B cell (primary cell): Measurements from ENCODE around the gene TPO.

ENCODE experiments used
- EZH2 ChIP-seq: IDR thresholded peaks from 2 replicates; pipeline ENCODE4 v1.6.1; 2012; ENCODE audit warnings: borderline replicate concordance, low read depth, mild to moderate bottlenecking, moderate library complexity, low read length; ENCODE audit not compliant: insufficient read depth, poor library complexity, severe bottlenecking
- TF ChIP-seq, protein P1 (sequence below): fragments of 200-600 bp; IDR thresholded peaks from one replicate; pipeline ENCODE4 v1.8.0; 2022; ENCODE audit warnings: antibody characterized with exemption, mild to moderate bottlenecking

DNA sequence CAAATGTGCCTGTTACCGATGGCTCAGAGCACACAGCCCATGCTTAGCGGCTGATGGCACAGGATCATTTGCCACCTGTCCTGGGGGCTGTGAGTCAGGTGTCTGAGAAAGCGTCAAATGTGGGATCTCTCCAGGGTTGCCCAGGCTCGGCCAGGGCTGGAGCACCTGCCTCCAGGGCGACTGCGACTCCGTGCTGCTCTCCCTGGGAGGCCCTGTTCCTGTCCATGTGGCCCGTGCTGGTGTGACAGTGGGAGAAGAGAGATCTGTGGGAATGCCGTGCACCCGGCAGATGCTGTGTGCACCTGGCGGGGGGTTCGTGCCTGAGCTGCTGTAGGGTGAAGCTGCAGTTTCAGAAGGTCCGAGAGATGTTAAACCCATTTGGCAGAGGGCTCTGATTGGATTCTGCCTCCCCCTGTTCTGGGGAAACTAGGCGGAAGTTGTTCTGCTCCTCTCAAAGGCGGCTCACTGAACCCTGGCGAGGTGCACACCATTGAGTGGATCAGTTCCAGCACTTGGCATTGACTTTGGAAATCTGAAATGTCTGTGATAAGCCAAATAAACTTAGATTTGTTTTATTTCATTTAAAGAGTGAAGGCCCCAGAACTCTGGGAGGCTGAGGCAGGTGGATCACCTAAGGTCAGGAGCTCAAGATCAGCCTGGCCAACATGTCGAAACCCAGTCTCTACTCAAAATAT lies 34.7 kb upstream of the TPO start:
- TF ChIP-seq, protein P1, sequence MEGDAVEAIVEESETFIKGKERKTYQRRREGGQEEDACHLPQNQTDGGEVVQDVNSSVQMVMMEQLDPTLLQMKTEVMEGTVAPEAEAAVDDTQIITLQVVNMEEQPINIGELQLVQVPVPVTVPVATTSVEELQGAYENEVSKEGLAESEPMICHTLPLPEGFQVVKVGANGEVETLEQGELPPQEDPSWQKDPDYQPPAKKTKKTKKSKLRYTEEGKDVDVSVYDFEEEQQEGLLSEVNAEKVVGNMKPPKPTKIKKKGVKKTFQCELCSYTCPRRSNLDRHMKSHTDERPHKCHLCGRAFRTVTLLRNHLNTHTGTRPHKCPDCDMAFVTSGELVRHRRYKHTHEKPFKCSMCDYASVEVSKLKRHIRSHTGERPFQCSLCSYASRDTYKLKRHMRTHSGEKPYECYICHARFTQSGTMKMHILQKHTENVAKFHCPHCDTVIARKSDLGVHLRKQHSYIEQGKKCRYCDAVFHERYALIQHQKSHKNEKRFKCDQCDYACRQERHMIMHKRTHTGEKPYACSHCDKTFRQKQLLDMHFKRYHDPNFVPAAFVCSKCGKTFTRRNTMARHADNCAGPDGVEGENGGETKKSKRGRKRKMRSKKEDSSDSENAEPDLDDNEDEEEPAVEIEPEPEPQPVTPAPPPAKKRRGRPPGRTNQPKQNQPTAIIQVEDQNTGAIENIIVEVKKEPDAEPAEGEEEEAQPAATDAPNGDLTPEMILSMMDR = no peak
- no peak for TF ChIP-seq EZH2
